VCaP (cell line): ENCODE results near the gene SUV39H1.

Experiments used
- H3K27ac ChIP-seq: fragments of 450-650 bp; 2 replicates; pipeline ENCODE4 v1.5.1; 2017
- TF ChIP-seq, protein P1 (sequence below): fragments of 450-650 bp; conservative IDR thresholded peaks from 2 replicates; pipeline ENCODE4 v1.5.1; 2017; ENCODE audit warnings: mild to moderate bottlenecking, moderate library complexity

Gene SUV39H1

DNA sequence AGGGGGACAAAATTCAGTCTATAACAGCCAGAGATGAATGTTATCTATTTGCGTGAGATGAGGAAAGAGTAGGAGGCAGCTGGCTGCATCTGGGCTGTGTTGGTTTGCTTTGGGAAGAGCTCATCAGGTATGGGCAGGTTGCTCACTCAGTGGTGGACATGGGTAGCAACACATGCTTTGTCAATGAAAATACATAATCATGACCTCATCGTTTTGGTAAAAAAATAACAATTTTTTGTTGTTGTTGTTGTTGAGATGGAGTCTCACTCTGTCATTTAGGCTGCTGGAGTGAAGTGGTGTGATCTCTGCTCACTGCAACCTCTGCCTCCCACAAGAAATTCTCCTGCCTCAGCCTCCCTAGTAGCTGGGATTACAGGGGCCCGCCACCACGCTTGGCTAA lies 48.7 kb downstream of the SUV39H1 start:
- H3K27ac ChIP-seq: no peak overlapping the region
- TF ChIP-seq, protein P1, sequence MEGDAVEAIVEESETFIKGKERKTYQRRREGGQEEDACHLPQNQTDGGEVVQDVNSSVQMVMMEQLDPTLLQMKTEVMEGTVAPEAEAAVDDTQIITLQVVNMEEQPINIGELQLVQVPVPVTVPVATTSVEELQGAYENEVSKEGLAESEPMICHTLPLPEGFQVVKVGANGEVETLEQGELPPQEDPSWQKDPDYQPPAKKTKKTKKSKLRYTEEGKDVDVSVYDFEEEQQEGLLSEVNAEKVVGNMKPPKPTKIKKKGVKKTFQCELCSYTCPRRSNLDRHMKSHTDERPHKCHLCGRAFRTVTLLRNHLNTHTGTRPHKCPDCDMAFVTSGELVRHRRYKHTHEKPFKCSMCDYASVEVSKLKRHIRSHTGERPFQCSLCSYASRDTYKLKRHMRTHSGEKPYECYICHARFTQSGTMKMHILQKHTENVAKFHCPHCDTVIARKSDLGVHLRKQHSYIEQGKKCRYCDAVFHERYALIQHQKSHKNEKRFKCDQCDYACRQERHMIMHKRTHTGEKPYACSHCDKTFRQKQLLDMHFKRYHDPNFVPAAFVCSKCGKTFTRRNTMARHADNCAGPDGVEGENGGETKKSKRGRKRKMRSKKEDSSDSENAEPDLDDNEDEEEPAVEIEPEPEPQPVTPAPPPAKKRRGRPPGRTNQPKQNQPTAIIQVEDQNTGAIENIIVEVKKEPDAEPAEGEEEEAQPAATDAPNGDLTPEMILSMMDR: no peak

DNA sequence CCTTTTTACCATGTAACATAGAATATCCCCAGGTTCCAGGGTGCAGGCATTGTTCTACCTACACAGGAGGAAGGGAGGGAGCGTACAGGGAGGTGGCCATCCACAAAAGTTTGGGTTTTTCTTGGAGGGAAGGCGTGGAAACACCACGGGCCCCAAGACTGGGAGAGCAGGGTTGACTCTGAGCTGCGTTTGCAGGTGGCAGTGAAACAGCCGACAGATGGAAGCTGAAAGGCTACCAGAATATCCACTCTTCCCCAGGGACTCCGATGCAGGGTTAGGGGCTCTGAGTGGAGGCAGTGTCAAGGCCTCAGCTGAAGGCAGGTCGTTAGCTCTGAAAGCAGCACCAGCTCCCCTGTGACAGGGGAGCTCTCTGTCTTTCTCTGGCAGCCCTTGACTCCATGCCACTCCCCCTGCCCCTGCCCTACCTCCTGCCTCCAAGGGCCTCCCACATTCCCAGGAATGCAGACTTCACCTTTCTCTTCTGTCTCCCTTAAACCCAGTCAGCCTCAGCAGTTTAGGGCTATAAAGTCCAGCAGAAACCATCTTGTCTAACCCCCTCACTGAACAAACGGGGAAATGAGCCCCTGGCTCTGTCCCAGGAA lies 51.0 kb downstream of the SUV39H1 start:
- H3K27ac ChIP-seq: no peak overlapping the region
- TF ChIP-seq, protein P1: no peak

DNA sequence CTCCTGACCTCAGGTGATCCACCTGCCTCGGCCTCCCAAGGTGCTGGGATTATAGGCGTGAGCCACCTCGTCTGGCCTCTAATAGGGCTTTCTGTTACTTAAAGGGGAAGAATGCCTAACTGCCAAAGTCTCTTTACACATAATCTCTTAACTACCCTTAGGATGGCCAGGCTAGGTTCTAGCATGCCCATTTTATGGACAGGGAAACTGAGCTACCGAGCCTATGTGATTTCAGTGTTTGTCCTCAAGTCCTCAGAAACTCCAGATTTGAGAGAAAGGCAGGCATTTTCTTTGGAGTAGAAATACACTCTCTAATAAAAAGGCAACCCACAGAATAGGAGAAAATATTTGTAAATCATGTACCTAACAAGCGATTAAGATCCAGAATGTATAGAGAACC lies 52.6 kb downstream of the SUV39H1 start:
- no peak overlapping the region for H3K27ac ChIP-seq
- TF ChIP-seq, protein P1: no peak

- TF ChIP-seq, protein P1: no peak
- H3K27ac ChIP-seq: no peak overlapping the region
Observed at GRCh38 chrX:48751343-48751742, 54.8 kb downstream of the SUV39H1 start.

DNA sequence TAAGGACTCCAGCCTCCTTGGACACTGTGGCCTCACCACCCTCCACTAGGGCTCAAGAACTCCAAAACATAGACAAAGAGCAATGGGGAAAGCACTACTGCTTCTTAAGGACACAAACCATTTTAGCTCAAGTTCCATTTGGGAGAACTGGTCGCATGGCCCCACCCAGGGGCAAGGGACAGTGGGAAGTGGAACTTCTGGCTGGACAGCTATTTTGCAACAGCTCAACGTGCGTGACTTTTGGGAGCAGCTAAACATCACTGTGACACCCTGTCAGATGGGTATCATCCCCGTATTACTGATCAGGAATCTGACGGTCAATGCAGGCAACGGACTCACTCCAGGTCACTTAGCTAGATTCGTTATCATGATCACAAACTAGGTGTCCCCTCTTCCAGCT lies 56.0 kb downstream of the SUV39H1 start:
- TF ChIP-seq, protein P1: no peak
- no peak overlapping the region for H3K27ac ChIP-seq

DNA sequence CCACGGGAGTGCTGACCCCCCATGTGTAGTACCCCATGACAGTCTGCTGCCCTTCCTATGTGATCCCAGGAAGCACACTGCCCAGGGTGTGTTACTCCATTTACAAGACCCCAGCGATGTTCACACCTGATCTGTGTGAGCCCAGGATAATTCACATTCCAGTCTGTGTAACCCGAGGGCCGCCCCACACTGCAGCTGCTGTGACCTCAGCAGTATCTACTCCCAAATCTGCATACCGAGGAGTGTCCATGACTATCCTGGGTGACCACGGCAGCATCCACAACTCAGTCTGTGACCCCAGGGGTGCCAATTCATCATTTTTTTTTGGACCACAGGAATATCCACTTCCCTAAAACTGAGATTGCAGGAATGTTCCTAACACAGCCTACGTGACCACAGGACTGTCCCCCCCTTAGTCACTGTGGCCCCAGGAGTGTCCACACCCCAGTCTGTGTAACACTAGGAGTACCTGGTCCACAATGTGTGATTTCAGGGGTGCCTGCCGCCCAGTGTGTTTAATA lies 57.2 kb downstream of the SUV39H1 start:
- TF ChIP-seq, protein P1: no peak
- H3K27ac ChIP-seq: no peak overlapping the region

DNA sequence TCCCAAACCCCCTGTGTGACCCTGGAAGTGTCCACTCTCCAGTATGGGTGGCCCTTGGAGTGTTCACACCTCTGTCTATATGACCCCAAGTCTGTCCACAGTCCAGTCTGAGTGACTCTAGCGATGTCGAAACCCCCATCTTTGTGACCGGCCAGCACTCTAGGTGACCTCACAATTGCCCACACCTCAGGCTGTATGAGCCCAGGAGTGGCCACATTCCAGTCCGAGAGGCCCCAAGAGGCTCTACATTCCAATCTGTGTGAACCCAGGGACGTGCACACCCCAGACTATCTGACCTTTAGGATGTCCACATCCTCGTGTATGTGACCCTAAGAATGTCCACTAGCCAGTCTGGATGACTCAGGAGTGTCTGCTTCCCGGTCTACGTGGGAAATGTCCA lies 57.7 kb downstream of the SUV39H1 start:
- TF ChIP-seq, protein P1: no peak
- H3K27ac ChIP-seq: no peak overlapping the region
